AG08395 (cell line): ENCODE data around the gene DENND1A.

Source experiments
- DNase-seq: peaks from one replicate; pipeline ENCODE4 v3.0.0; 2012; ENCODE audit warnings: mixed read lengths, low spot score

The DENND1A gene

GRCh38 chr9:123389698-123390097 is 540.2 kb downstream of the DENND1A start:
- no peak for DNase-seq

GRCh38 chr9:123389070-123389469 is 540.9 kb downstream of the DENND1A start:
- no peak for DNase-seq

GRCh38 chr9:123387686-123388085 is 542.2 kb downstream of the DENND1A start:
- DNase-seq, result no peak

GRCh38 chr9:123383512-123384170 is 546.3 kb downstream of the DENND1A start:
- no peak for DNase-seq

- DNase-seq, result no peak
Observed at GRCh38 chr9:123382653-123383511, 547.0 kb downstream of the DENND1A start.

- no peak for DNase-seq
Observed at GRCh38 chr9:123380852-123381705, 548.8 kb downstream of the DENND1A start.

- DNase-seq, result no peak
Observed at GRCh38 chr9:123378956-123379660, 550.8 kb downstream of the DENND1A start.

GRCh38 chr9:123378025-123378424 is 551.9 kb downstream of the DENND1A start:
- no peak for DNase-seq

GRCh38 chr9:123377211-123377971 is 552.5 kb downstream of the DENND1A start:
- no peak for DNase-seq

- DNase-seq, result no peak
Observed at GRCh38 chr9:123376218-123377071, 553.5 kb downstream of the DENND1A start.

- DNase-seq, result peak; percentile 36
Observed at GRCh38 chr9:123375469-123376132, 554.3 kb downstream of the DENND1A start.

GRCh38 chr9:123373946-123374345 is 556.0 kb downstream of the DENND1A start:
- DNase-seq, result no peak

GRCh38 chr9:123373447-123373923 is 556.4 kb downstream of the DENND1A start:
- no peak for DNase-seq

- no peak for DNase-seq
Observed at GRCh38 chr9:123372766-123373446, 557.0 kb downstream of the DENND1A start.

- no peak for DNase-seq
Observed at GRCh38 chr9:123371805-123372590, 557.9 kb downstream of the DENND1A start.

- no peak for DNase-seq
Observed at GRCh38 chr9:123371228-123371584, 558.7 kb downstream of the DENND1A start.

- DNase-seq, result no peak
Observed at GRCh38 chr9:123370526-123371227, 559.2 kb downstream of the DENND1A start.
